Colon (tissue), 2 donors: ENCODE results near the gene RUNX3.
"Not testable (repeated sequence)": the region's sequence is repeated elsewhere in the genome, so short reads cannot be mapped to it uniquely, and the experiment has no call there.

Experiments used
- FAIRE-seq: peaks from 2 replicates; lab custom pipeline; 2012; peaks lifted over from hg19 to GRCh38; lab: Jason Lieb, UNC
- donor health status: control.
- donor health status: control.

The RUNX3 gene

GRCh38 chr1:24930260-24931145, at the start of gene RUNX3:
Gene RUNX3, minus strand, starts transcription at chr1:24930276. Its CDS starts 408 bp downstream, at chr1:24929868.
- FAIRE-seq: no peak

- not testable (repeated sequence) for FAIRE-seq
These were observed 49.2 kb upstream of the RUNX3 start for GRCh38 chr1:24979232-24979631.

DNA sequence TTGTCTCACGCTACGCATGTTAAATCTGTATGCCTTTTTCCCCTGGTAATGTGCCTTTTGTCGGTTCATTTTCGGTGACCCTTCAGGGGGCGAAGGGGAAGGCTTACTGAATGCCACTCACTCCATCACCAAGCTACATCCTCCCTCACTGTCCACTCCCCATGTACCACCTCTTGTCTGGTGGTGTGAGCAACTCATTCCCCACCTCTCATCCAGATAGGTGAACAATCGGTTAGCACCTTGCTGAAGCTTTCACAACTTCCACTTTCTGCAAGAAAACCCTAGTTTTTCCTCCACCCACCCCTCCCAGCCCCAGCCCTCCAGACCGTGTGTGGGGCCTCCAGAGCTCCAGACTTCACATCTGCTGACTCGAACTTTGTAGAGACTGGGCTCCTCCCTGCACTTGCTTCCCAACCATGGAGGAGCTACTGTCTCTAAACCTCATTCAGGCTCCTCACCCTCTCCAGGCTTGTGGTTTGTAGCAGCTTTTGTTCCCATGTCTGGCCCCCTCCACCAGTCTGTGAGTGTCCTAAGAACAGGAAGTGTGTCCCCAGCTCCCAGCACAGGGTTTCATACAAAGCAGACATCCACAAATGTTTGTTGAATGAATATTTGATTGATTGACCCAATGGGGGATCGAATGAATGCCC, 48.4 kb upstream of the RUNX3 start:
- FAIRE-seq: no peak

DNA sequence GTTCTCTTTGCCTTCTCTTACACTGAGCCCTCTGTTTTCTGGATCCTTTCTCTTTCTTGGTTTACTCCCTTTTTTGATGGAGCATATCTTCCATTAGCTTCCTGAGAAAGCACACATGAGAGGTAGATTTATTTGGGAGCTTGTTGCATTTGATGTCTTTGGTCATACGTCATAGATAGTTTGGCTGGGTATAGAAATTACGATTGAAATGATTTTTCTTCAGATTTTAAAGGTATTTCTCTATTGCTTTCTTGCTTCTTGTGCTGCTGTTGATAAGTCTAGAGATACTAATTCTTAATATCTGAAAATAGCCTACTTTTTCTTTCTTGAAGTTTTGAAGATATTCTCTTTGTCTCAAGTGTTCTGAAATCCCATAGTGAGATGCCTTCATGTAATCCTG, 45.3 kb upstream of the RUNX3 start:
- FAIRE-seq: no peak

- FAIRE-seq: no peak
These were observed 43.2 kb upstream of the RUNX3 start for GRCh38 chr1:24973315-24973714.

DNA sequence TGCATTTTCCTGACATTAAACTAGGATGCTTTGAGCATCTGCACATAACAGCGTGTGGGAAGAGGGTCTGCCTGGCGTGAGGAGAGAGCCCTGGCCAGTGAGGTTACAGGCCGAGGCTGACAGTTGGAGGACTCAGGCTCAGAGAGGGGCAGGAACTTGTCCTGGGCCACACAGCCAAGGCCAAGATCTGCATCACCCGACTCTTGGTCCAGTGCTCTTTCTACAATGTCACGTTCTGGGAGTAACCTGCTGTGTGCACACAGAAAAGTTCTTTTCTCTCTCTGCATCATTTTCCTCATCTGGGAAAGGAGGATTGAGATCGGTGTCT, 42.8 kb upstream of the RUNX3 start:
- FAIRE-seq: no peak

GRCh38 chr1:24972221-24972914, 42.3 kb upstream of the RUNX3 start:
- FAIRE-seq: no peak

DNA sequence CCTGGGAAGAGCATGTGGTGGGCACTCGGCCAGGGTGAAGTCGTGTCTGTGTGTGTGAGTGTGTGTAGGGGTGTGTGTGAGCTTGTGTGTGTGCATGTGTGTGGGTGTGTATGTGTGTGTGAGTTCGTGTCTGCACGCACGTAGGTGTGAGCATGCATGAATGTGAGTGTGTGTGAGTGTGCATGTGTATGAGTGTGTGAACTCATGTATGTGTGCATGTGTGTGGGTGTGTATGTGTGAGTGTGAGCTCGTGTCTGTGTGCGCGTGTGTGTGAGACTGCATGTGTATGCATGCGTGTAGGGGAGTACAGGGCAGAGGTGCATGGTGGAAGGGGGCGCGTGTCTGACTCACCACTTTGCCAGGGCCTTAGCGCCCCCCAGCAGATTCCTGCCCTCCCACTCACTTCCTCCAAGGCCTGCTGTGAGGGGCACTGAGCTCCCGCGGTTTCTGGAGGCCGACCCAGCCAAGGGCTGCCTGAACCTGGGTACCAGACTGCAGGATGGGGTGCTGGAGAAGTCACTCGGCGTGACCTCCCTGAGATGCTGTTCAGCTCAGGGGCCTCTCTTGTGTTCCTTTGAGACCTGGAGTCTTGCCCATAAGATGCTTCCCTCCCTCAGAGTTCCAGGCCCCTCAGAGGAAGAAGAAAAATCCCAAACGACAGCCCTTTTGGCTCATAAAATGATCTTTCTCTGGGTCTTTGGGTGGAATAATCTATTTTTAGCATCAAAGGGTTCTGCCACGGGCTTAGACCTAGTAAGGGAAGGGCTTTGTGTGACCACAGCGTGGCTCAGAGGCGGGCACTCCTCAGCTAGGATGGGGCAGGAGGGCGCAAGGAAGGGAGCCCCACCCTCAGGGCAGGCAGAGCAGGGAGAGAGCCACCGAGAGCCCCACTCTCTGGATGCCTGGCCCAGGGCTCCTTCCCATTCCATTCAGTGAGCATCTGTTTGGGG, 41.1 kb upstream of the RUNX3 start:
- no peak for FAIRE-seq

- FAIRE-seq: no peak
These were observed 40.3 kb upstream of the RUNX3 start for GRCh38 chr1:24970399-24970753.

GRCh38 chr1:24969596-24970398, 39.7 kb upstream of the RUNX3 start:
- no peak for FAIRE-seq

DNA sequence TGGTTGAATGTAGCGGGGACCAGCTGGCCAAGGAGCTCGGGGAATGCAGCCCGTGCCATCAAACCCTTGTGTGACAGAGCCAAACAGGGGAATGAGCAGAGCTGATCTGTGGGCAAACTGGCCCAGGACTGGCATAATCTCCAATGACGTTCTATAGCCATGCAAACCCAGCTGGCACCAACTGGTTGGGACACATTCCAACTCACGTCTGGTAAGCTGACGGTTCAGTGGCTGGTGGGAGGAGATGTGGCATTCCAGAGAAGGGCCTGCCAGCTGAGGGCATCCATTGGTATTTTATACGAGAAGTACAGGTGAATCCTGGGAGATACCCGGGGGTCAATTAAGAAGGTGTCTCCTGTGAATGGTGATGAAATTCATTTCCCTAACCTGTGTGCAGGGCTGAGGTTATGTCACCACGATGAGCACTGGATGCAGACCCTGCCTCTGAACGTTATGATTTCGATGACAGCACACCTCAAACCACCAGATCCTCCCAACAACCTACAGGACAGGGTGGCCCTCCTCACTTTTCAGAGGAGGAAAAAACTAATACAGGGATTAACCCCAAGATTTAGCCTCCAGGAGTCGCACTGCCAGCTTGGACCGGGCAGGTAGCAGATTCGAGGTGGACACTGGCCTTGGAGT, 39.0 kb upstream of the RUNX3 start:
- no peak for FAIRE-seq

DNA sequence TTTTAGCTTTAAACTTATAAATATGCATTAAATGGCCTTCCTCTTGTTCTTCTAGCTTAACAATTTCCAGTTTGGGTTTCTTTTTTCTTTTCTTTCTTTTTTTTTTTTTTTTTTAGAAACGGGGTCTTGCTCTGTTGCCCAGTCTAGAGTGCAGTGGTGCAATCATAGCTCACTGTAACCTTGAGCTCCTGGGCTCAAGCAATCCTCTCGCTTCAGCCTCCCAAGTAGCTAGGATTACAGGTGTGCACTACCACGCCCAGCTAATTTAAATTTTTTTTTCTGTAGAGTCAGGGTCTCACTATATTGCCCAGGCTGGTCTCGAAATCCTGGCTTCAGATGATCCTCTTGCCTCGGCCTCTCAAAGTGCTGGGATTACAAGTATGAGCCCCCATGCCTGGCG, 37.9 kb upstream of the RUNX3 start:
- no peak for FAIRE-seq

- FAIRE-seq: no peak
These were observed 37.5 kb upstream of the RUNX3 start for GRCh38 chr1:24967555-24967954.

- FAIRE-seq: no peak
These were observed 36.8 kb upstream of the RUNX3 start for GRCh38 chr1:24966724-24967346.

- no peak for FAIRE-seq
These were observed 36.1 kb upstream of the RUNX3 start for GRCh38 chr1:24966121-24966723.

DNA sequence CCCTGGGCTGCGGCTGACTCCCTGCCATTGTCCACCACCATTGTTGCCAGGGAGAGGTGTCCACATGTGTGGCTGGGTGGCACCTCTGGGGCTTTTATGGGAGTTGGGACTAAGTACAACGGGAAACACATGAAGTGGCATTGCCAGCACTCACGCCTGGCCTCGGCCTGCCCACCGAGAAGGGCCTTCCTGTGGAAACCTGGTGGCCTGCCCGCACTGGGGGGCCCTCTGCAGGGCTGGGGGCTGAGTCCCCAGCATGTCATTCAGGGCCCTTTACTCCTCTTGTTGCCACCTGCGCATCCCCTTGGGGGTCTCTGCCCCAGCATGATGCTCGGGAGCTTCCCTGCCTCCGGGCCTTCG, 35.5 kb upstream of the RUNX3 start:
- FAIRE-seq: no peak

- FAIRE-seq: no peak
These were observed 34.9 kb upstream of the RUNX3 start for GRCh38 chr1:24964811-24965570.

DNA sequence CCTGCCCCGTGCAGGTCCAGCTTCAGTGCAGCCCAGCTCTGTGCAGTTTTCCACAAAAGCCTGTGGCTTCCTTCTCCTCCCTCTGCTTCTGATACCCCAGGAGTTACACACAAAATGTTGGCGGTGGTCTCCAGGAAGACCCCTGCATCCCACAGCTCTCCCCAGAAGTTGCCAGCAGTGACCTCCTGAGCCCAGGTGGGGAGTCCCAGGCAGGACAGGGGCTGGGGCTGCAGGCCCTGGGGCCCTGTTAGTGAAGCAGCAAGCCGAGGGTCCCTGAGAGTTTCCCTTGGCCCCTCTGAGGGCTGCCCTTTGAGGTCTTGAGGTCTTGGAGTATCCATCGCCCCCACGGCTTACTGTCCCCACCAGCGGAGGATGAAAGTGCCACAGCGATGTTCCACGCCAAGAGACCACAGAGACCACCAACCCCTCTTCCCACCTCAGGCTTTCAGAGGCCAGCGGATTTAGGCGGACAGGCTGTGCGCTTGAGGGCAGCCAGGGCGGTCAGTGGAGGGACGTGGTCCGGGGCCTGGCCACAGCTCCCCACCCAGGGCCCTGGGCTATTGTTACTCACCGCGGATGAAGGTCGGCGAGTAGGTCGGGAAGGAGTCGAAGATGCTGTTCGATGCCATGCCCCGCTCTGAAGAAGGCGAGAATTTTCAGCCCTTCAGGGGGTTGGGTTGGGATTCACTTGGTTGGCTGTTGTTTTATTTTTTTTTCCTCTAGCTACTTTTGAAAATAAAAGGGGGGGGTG, 34.0 kb upstream of the RUNX3 start:
- FAIRE-seq: no peak
